Neuron (in vitro differentiated cells): ENCODE measurements around the gene ETFB.

Experiments
- H2AFZ ChIP-seq: one replicate; pipeline ENCODE4 v1.6.1; 2013; ENCODE audit warnings: low read depth, mild to moderate bottlenecking, inconsistent platforms, low read length, moderate library complexity
- H3K27me3 ChIP-seq: one replicate; pipeline ENCODE4 v1.6.1; 2013; ENCODE audit warnings: low read length; ENCODE audit not compliant: insufficient read depth
- H3K36me3 ChIP-seq: one replicate; pipeline ENCODE4 v1.6.1; 2013; ENCODE audit warnings: low read length; ENCODE audit not compliant: insufficient read depth
- H3K4me1 ChIP-seq: one replicate; pipeline ENCODE4 v1.6.1; 2013; ENCODE audit warnings: low read length; ENCODE audit not compliant: insufficient read depth
- H3K4me3 ChIP-seq: 2 replicates; pipeline ENCODE4 v1.5.1; 2013; ENCODE audit warnings: mild to moderate bottlenecking, low read length, moderate library complexity
- H3K9me3 ChIP-seq: one replicate; pipeline ENCODE4 v1.6.1; 2013; ENCODE audit warnings: low read length

Gene ETFB

GRCh38 chr19:51324167-51324481 is 42.1 kb downstream of the ETFB start:
- H2AFZ ChIP-seq, result no peak overlapping the region
- H3K4me3 ChIP-seq, result no peak overlapping the region
- no peaks in the 10 kb centered on the region for H3K36me3 ChIP-seq
- peaks cover 14% of the 10 kb centered on the region for H3K27me3 ChIP-seq
- no peaks in the 10 kb centered on the region for H3K9me3 ChIP-seq
- H3K4me1 ChIP-seq, result peaks cover 4% of the 10 kb centered on the region

- H3K9me3 ChIP-seq, result no peaks in the 10 kb centered on the region
- H2AFZ ChIP-seq, result no peak overlapping the region
- peaks cover 4% of the 10 kb centered on the region for H3K4me1 ChIP-seq
- H3K4me3 ChIP-seq, result no peak overlapping the region
- H3K27me3 ChIP-seq, result peaks cover 14% of the 10 kb centered on the region
- H3K36me3 ChIP-seq, result no peaks in the 10 kb centered on the region
Observed at GRCh38 chr19:51323481-51324166, 42.6 kb downstream of the ETFB start.

GRCh38 chr19:51321799-51322198 is 44.4 kb downstream of the ETFB start:
- H3K9me3 ChIP-seq, result no peaks in the 10 kb centered on the region
- H3K4me1 ChIP-seq, result peaks cover 4% of the 10 kb centered on the region
- H2AFZ ChIP-seq, result no peak overlapping the region
- H3K36me3 ChIP-seq, result no peaks in the 10 kb centered on the region
- H3K27me3 ChIP-seq, result peaks cover 6% of the 10 kb centered on the region
- no peak overlapping the region for H3K4me3 ChIP-seq

GRCh38 chr19:51320280-51320657 is 45.9 kb downstream of the ETFB start:
- Histone ChIP-seq H3K27me3 (peaks cover 6% of the 10 kb centered on the region), H3K4me1 (peaks cover 4% of the 10 kb centered on the region), H3K36me3 (no peaks in the 10 kb centered on the region), H3K9me3 (no peaks in the 10 kb centered on the region), H3K4me3 (no peak overlapping the region), H2AFZ (no peak overlapping the region)

GRCh38 chr19:51319649-51320279 is 46.4 kb downstream of the ETFB start:
- H3K4me1 ChIP-seq, result peaks cover 4% of the 10 kb centered on the region
- peaks cover 6% of the 10 kb centered on the region for H3K27me3 ChIP-seq
- H3K9me3 ChIP-seq, result no peaks in the 10 kb centered on the region
- no peaks in the 10 kb centered on the region for H3K36me3 ChIP-seq
- H2AFZ ChIP-seq, result no peak overlapping the region
- no peak overlapping the region for H3K4me3 ChIP-seq

- Histone ChIP-seq H3K27me3 (peaks cover 5% of the 10 kb centered on the region), H3K4me1 (peaks cover 4% of the 10 kb centered on the region), H3K4me3 (no peak overlapping the region), H3K9me3 (no peaks in the 10 kb centered on the region), H2AFZ (no peak overlapping the region), H3K36me3 (no peaks in the 10 kb centered on the region)
Observed at GRCh38 chr19:51318687-51319648, 47.2 kb downstream of the ETFB start.

- peaks cover 4% of the 10 kb centered on the region for H3K4me1 ChIP-seq
- peaks cover 2% of the 10 kb centered on the region for H3K9me3 ChIP-seq
- H3K4me3 ChIP-seq, result no peak overlapping the region
- no peaks in the 10 kb centered on the region for H3K36me3 ChIP-seq
- H3K27me3 ChIP-seq, result peaks cover 6% of the 10 kb centered on the region
- H2AFZ ChIP-seq, result no peak overlapping the region
Observed at GRCh38 chr19:51317968-51318367, 48.2 kb downstream of the ETFB start.

GRCh38 chr19:51317376-51317775 is 48.8 kb downstream of the ETFB start:
- no peak overlapping the region for H3K4me3 ChIP-seq
- H3K27me3 ChIP-seq, result peaks cover 11% of the 10 kb centered on the region
- peaks cover 4% of the 10 kb centered on the region for H3K4me1 ChIP-seq
- no peaks in the 10 kb centered on the region for H3K36me3 ChIP-seq
- H3K9me3 ChIP-seq, result peaks cover 2% of the 10 kb centered on the region
- H2AFZ ChIP-seq, result no peak overlapping the region

- H3K27me3 ChIP-seq, result peaks cover 16% of the 10 kb centered on the region
- H2AFZ ChIP-seq, result no peak overlapping the region
- no peaks in the 10 kb centered on the region for H3K36me3 ChIP-seq
- peaks cover 2% of the 10 kb centered on the region for H3K9me3 ChIP-seq
- H3K4me1 ChIP-seq, result peaks cover 4% of the 10 kb centered on the region
- H3K4me3 ChIP-seq, result no peak overlapping the region
Observed at GRCh38 chr19:51316688-51317087, 49.5 kb downstream of the ETFB start.

- Histone ChIP-seq H3K4me3 (peak within 1 kb of the TSS; percentile 24), H3K4me1 (no peaks in the 10 kb centered on the region), H3K27me3 (peaks cover 18% of the 10 kb centered on the region), H2AFZ (no peak within 1 kb of the TSS), H3K9me3 (peaks cover 5% of the 10 kb centered on the region), H3K36me3 (no peaks in the 10 kb centered on the region)
Observed at GRCh38 chr19:51311351-51312257, 54.6 kb downstream of the ETFB start, which contains the start of gene IGLON5. IGLON5 (plus strand) TSS chr19:51311644; CDS start chr19:51311848, 204 bp downstream.

GRCh38 chr19:51305479-51305878 is 60.7 kb downstream of the ETFB start:
- peaks cover 3% of the 10 kb centered on the region for H3K4me1 ChIP-seq
- H3K4me3 ChIP-seq, result no peak overlapping the region
- no peaks in the 10 kb centered on the region for H3K36me3 ChIP-seq
- peaks cover 4% of the 10 kb centered on the region for H3K9me3 ChIP-seq
- H3K27me3 ChIP-seq, result peaks cover 3% of the 10 kb centered on the region
- H2AFZ ChIP-seq, result no peak overlapping the region

GRCh38 chr19:51301266-51301665 is 64.9 kb downstream of the ETFB start:
- Histone ChIP-seq H3K4me1 (peaks cover 7% of the 10 kb centered on the region), H3K9me3 (no peaks in the 10 kb centered on the region), H3K36me3 (no peaks in the 10 kb centered on the region)

More at GRCh38 chr19:51301266-51301665, 64.9 kb downstream of the ETFB start:
- no peaks in the 10 kb centered on the region for H3K27me3 ChIP-seq
- no peak overlapping the region for H3K4me3 ChIP-seq
- H2AFZ ChIP-seq, result no peak overlapping the region
